Stimulated activated CD8-positive, alpha-beta memory T cell treated with anti-CD3 and anti-CD28 coated beads, Interleukin-7, amount 100 ng/mL, for 48 hours (primary cell): ENCODE measurements around the gene NTF3.

Source experiments
- DNase-seq, 2 donors: peaks; one replicate each; pipeline ENCODE4 v3.0.0-alpha.2; 2020; ENCODE audit warnings: low read depth in 1 of 2; ENCODE audit errors: extremely low read depth in 1 of 2

The NTF3 gene

DNA sequence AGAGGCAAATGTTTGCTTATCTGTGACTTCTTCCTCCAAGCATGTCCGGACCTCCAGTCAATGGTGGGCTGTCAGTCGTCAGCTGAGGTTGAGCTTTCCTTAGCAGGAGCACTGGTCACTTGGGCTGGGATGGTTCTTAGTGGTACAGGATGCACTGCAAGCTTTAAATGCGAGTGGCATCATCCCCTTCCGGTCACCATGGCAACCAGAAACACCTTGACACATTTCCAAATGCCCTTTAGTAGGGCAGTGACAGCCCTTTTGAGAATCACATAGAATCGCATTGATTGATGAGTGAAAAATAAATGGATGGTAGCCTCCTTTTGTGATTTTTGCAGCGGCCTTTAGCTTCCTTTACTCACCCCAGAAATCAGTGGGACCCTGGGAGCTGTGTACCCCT is 24.1 kb downstream of the NTF3 start:
- DNase-seq = no peak

- DNase-seq = no peak
These were observed 25.0 kb downstream of the NTF3 start for GRCh38 chr12:5456906-5457305.

DNA sequence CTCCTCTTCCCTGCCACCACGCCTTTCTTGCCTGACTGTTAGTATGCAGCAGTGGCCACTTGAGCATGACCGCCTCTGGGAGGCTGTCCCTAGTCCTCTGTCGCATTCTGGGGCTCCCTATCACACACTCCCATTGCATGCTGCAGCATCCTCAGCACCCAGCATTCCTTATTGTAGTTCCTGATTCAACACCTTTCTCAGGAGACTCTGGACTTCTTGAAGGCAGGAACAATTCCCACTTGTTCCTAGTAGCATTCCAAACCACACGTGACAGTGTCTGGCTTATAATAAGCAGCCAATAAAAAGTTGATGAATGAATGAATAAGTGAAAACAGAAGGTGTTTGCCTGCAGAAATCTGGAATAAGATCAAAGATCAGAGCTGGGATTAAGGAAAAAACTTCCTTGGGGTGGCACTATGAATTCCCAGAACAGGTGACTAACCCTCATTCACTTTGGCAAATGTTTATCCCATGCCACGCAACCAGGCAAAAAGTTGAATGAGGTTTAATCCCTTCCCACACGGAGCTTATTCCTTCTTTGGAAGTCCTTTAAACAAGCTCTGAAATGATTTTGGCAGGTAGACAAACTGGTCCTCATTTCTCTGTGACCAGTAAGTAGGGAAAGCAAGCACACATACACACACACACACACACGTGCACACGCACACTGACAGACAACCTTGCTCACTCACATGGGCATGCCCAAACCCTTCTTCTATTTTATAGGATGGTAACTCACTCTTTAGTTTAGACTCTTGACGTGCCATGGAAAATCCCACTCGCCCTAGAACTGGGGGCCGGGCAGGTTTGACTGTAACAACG is 26.5 kb downstream of the NTF3 start:
- no peak for DNase-seq

DNA sequence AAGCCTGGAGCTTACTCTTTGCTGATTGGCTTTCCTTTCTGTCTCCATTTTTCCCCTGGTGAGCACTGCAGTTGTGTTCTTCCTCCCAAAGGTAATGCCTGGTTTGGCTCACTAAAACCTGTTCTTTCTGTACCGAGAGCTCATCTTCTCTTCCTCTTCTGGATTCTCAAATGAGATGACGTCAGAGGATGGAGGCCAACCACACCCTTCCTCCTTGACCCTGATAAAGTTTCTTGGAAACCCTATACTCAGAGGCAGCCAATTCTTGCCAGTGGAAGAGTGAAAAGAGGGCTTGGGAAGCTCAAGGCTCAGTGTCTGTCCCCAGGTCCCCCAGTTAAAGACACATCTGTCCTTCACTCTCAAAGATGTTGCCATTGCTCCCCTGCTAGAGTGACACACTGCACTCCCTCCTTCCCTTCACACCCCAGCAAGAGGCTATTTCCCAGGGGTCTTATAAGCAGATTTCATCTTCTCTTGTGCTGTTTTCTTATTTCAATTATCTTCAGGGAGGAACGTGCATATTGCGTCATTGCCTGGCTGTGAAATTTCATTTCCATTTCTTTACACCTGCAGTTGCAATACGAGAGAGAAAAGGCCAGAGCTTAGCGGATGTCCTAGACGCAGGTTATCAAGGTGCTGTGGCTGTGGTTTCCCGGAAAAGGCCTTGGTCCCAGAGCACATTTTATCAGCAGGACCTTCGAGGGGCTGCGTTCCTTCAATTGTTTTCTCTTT is 27.3 kb downstream of the NTF3 start:
- no peak for DNase-seq

DNA sequence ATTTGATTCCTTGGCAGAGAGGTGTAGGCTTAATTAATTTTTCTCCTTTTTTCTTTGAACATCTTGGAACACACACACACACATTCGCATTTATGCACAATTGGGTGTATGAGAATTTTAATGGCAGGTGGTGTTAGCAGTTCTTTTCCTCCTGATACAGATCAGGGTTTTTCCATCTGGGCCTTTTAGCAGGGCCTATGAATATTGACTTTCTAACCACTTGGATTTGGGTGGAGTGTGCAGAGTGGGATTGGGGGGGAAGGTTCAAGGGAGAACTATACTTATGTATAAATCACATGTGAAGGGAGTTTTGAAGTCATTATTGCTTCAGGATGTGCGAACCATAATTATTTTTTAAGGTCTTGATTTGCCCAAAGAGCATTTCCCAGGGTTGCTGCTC is 28.9 kb downstream of the NTF3 start:
- DNase-seq = no peak

DNA sequence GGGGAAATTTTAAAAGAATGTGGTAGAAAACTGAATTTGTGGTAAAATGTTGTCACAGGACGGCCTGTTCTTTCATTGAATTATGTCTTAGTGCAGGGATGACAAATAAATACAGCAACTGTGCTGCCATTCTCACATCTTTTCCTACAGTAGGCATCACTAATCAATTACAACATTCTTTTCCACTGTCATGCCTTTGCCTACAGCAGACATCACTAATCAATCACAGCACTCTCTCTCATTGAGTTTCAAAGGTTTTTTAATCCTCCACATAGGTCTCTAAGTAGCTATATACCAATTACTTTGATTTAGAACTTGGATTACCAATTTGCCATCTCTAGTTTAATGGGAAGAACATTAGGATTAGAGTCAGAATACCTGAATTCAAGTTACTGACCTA is 30.1 kb downstream of the NTF3 start:
- DNase-seq = no peak

DNA sequence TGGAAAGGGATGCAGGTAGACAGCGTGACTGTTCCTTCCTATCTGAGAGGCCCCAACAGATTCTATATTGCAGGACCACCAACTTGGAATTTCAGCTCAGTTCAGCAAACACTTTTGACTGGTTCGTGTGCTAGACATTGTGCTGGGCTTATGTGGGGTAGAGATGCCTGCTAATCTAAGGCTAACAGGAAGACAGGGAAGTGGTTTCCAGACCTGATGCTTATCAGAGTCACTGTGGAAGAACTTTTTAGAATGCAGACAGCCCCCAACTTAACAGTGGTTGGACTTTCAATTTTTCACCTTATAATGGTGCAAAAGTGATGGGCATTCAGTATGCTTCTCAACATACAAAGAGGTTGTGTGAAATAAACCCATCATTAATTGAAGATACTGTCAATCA is 32.2 kb downstream of the NTF3 start:
- no peak for DNase-seq

DNA sequence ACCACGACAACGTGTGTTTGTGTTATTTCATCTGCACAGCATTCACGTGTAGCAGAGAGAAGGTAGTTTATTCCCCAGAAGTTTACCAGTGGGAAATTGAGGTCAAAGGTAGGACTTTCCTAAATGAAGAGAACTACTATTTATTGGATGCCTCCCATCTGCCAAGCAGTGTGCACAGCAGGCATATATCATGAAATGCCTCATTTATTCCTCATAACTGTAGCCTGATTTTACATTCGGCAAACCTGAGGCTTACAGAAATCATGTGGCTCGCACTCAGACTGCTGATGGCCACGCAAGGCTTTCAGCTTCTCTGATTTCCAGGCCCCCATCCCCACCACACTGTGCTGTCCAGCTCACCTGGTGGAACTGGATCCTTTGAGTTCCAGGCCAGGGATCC is 33.5 kb downstream of the NTF3 start:
- DNase-seq = no peak

- DNase-seq = no peak
These were observed 34.6 kb downstream of the NTF3 start for GRCh38 chr12:5466521-5466960.

- DNase-seq = no peak
These were observed 36.0 kb downstream of the NTF3 start for GRCh38 chr12:5467931-5468330.

GRCh38 chr12:5470221-5470620 is 38.3 kb downstream of the NTF3 start:
- no peak for DNase-seq

GRCh38 chr12:5470703-5471102 is 38.8 kb downstream of the NTF3 start:
- DNase-seq = no peak

DNA sequence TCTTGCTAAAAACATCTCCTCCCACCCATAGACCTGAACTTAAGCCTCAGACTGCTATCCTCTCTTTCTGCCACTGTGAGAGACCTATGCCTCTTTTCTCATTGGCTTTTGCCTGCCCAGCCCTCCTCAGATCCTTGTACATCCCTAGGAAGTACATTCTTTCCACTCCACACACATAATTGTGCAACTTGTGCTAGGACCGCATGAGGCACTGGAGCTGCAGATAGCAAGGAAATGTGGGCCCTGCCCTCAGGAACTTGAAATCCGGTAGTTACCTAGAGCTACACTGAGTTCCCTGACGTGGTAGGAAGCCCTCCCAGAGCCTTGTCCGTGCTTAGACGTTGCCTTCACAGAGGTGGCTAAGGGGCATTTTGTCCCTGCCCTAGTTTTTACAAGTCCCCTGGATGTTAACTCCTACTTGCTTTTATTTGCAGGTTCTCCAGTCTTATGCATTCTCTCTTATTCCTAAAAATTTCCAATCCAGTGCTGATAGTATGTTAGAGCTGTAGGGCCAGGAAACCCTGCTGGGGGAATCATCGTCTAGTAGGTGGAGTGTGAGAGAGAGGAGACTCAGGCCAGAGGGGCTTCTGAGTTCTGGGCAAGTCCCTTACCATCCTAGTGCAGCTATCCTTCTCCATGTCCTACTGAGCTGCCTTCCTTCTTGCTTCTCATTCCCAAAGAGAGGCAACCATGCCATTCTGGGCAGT is 41.3 kb downstream of the NTF3 start:
- DNase-seq = no peak

DNA sequence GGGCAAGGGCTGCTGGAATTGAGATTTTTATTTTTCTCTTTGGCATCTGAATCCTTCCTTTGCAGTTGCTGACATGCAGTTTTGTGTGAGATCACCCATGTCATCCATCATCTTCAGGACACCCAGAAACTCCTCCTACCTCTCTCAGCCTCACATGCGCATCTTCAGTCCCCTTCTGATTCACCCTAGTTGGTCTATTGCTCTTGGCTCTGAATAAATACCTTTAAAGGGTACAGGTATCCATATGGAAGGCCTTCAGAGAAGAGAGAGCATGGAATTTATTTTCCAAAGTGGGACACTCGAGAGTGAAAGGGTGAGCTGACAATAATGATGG is 41.8 kb downstream of the NTF3 start:
- DNase-seq = no peak

DNA sequence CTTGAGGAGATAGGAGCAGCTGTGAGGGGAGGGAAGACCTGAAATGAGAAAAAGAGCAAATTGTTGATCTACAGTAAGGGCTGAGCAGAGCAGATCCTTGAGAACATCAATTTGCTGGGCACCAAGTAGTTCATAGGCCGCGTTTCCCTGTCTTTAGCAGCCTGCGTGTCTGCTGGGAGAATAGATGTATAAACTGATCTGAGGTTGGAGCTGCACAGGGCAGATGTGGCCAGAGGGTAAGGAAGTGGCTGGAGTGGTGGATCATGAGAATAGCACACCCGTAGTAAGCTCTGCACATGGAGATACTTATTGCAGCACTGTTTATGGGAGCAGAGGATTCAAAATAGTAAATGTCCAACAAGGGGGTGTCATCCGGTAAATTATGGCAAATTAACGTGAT is 44.4 kb downstream of the NTF3 start:
- no peak for DNase-seq

DNA sequence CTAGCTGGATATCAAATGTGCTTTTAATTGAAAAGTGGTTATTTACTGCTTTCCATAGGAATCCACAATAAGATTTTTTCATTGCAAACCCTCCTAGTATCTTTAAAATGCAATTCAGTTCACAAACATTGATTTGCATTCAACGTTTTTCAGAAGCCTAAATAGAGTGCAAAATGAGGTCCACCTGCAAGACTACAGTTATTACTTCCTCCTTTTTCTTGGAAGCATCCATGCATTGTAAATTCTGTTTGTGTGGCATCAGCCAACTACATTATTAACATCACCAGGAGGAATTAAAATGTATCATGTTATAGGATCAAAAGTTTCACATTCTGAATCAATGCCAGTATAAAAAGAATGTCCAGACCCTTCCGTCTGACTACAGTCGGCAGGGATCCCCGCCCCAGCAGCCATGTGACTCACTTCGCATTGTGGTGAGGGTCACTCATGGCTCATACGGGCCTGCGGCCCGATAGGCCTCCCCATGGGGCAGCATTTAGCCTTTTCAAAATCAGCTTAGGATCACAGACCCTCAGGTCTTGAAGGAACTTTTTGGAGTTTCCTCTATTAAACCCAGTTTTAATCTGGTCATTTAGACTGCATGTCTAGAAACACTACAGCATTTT is 46.3 kb downstream of the NTF3 start:
- no peak for DNase-seq

- DNase-seq = no peak
These were observed 47.9 kb downstream of the NTF3 start for GRCh38 chr12:5479761-5480160.

DNA sequence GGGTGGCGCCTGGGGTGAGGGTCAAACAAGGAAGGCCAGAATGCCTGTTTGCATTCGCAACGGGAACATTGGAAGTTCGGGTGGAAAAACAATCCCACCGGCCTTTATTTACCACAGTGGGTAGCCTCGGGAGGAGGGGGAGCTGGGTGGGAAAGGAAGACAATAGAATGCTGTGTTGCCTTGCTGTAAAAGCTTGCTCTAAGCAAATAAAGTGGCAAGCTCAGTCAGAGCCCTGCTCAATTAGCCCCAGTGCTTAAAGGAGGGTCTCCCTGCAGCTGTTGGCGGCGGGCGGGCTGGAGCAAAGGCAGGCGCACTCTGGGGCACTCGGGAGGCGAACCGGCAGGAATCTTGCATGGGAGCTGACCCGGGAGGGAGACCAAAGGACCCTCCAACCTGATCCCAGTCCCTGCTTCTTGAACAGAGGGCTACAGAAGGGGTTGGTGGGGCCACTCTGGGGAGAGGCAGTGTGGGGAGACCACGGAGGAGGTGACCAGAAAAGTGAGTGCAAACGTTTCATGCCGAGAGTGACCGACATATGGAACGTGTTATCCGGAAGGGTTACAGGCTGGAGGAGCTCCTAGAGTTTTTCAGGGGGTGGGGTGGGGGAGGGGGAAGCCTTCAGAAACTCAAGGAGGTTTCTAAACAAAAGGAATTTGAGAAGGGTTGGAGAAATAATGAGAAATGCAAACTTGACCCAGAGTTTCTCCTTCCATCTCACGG is 48.5 kb downstream of the NTF3 start:
- DNase-seq = no peak

GRCh38 chr12:5480938-5481303 is 49.0 kb downstream of the NTF3 start:
- DNase-seq = no peak

- no peak for DNase-seq
These were observed 49.7 kb downstream of the NTF3 start for GRCh38 chr12:5481645-5482044.

GRCh38 chr12:5484426-5484825 is 52.5 kb downstream of the NTF3 start:
- DNase-seq = no peak
